Bronchial epithelial cell (primary cell): ENCODE measurements around the gene GPR55. TPM values are rescaled to one million over a fixed set of nuclear protein-coding genes. Genes with fewer than 3 reads are reported as not detected.

Source experiments
- DNase-seq: peaks from one replicate; pipeline ENCODE4 v3.0.0-alpha.2; 2010; ENCODE audit warnings: low read depth
- FAIRE-seq: peaks from 2 replicates; lab custom pipeline; 2011; peaks lifted over from hg19 to GRCh38; lab: Jason Lieb, UNC
- H3K27me3 ChIP-seq: 2 replicates; pipeline ENCODE4 v1.5.1; 2011; ENCODE audit warnings: low read length; ENCODE audit not compliant: control insufficient read depth, insufficient read depth
- H3K36me3 ChIP-seq: 2 replicates; pipeline ENCODE4 v1.5.1; 2011; ENCODE audit warnings: low read length; ENCODE audit not compliant: control insufficient read depth, insufficient read depth
- H3K4me3 ChIP-seq: 2 replicates; pipeline ENCODE4 v1.5.1; 2011; ENCODE audit warnings: mild to moderate bottlenecking, low read depth, low read length, control low read depth
- CTCF ChIP-seq: IDR thresholded peaks from 2 replicates; pipeline ENCODE4 v1.5.1; 2011; ENCODE audit warnings: mild to moderate bottlenecking, moderate library complexity, low read length, control low read depth, inconsistent platforms; ENCODE audit not compliant: insufficient read depth, severe bottlenecking
- total RNA-seq: library from RNA; depleted of rRNA; stranded (reverse); fragments of >200 nt; gene quantifications from 2 replicates; pipeline ENCODE4 v1.2.1, GENCODE V29; 2014

Gene GPR55
- total RNA-seq, 1 donor from 2014 or later, result not detected

- no peak for TF ChIP-seq CTCF
- Histone ChIP-seq H3K27me3 (no peaks in the 10 kb centered on the region), H3K36me3 (no peaks in the 10 kb centered on the region), H3K4me3 (no peak overlapping the region)
- FAIRE-seq (no peak), DNase-seq (no peak)
Observed at GRCh38 chr2:230888824-230889400, 36.1 kb downstream of the GPR55 start.

- no peak overlapping the region for H3K4me3 ChIP-seq
- no peaks in the 10 kb centered on the region for H3K27me3 ChIP-seq
- DNase-seq, result no peak
- no peaks in the 10 kb centered on the region for H3K36me3 ChIP-seq
- TF ChIP-seq CTCF, result no peak
- FAIRE-seq, result no peak
Observed at GRCh38 chr2:230887342-230887741, 37.7 kb downstream of the GPR55 start.

- Histone ChIP-seq H3K27me3 (no peaks in the 10 kb centered on the region), H3K4me3 (no peak overlapping the region), H3K36me3 (no peaks in the 10 kb centered on the region)
- FAIRE-seq (no peak), DNase-seq (no peak)
- TF ChIP-seq CTCF, result no peak
Observed at GRCh38 chr2:230886671-230887071, 38.4 kb downstream of the GPR55 start.

GRCh38 chr2:230886206-230886605 lies 38.8 kb downstream of the GPR55 start:
- Histone ChIP-seq H3K4me3 (no peak overlapping the region), H3K27me3 (no peaks in the 10 kb centered on the region), H3K36me3 (no peaks in the 10 kb centered on the region)
- FAIRE-seq (no peak), DNase-seq (no peak)
- TF ChIP-seq CTCF, result no peak

- DNase-seq (no peak), FAIRE-seq (peak; percentile 93)
- H3K36me3 ChIP-seq, result no peaks in the 10 kb centered on the region
- H3K4me3 ChIP-seq, result no peak overlapping the region
- no peak for TF ChIP-seq CTCF
- no peaks in the 10 kb centered on the region for H3K27me3 ChIP-seq
Observed at GRCh38 chr2:230885463-230886130, 39.4 kb downstream of the GPR55 start.
